GM06990 (cell line): ENCODE measurements around the gene ZNF324B.

ENCODE experiments used
- DNase-seq: peaks from one replicate; pipeline ENCODE4 v3.0.0-alpha.2; 2011; ENCODE audit not compliant: insufficient read length; ENCODE audit errors: extremely low read depth
- H3K27me3 ChIP-seq: replicated peaks from 2 replicates; pipeline ENCODE4 v1.6.0; 2011; ENCODE audit warnings: low read length; ENCODE audit not compliant: control insufficient read depth, insufficient read depth
- H3K36me3 ChIP-seq: 2 replicates; pipeline ENCODE4 v1.5.1; 2011; ENCODE audit warnings: low read length; ENCODE audit not compliant: control insufficient read depth, insufficient read depth
- H3K4me3 ChIP-seq: replicated peaks from 2 replicates; pipeline ENCODE4 v1.5.1; 2011; ENCODE audit warnings: low read depth, mild to moderate bottlenecking, control low read depth, low read length
- CTCF ChIP-seq: IDR thresholded peaks from 2 replicates; pipeline ENCODE4 v1.5.1; 2011; ENCODE audit warnings: low read length, control low read depth, mild to moderate bottlenecking, inconsistent platforms; ENCODE audit not compliant: insufficient read depth, poor library complexity, severe bottlenecking

ZNF324B gene

GRCh38 chr19:58477130-58477529, 25.7 kb downstream of the ZNF324B start:
- H3K4me3 ChIP-seq, result no peak overlapping the region; the same call in 1 of the 2 replicates
- H3K36me3 ChIP-seq, result peaks cover 14% of the 10 kb centered on the region
- TF ChIP-seq CTCF, result no peak
- no peaks in the 10 kb centered on the region for H3K27me3 ChIP-seq
- no peak for DNase-seq

GRCh38 chr19:58477871-58478270, 26.4 kb downstream of the ZNF324B start:
- Histone ChIP-seq H3K36me3 (peaks cover 9% of the 10 kb centered on the region; the same call in 1 of the 2 replicates), H3K4me3 (no peak overlapping the region), H3K27me3 (no peaks in the 10 kb centered on the region)
- no peak for DNase-seq
- TF ChIP-seq CTCF, result no peak

DNA sequence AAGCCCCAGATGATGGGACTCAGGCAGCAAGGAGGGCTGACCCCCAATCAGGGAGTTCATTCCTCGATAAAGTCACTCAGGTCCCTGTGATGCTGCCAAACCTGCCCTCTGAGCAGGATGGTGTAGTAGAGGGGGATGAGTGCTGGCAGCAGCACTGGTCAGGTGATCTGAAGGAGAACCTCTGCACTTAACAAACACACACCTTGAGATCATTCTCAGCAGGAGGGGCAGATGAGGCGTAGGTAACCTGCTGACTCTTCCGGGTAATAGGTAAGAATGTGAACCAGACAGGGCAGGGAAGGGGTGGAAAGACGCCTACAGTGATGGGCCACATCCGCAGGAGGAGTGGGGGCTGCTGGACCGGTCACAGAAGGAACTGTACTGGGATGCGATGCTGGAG, 27.9 kb downstream of the ZNF324B start:
- DNase-seq, result no peak
- H3K36me3 ChIP-seq, result peaks cover 6% of the 10 kb centered on the region; the same call in 1 of the 2 replicates
- H3K27me3 ChIP-seq, result no peaks in the 10 kb centered on the region

DNA sequence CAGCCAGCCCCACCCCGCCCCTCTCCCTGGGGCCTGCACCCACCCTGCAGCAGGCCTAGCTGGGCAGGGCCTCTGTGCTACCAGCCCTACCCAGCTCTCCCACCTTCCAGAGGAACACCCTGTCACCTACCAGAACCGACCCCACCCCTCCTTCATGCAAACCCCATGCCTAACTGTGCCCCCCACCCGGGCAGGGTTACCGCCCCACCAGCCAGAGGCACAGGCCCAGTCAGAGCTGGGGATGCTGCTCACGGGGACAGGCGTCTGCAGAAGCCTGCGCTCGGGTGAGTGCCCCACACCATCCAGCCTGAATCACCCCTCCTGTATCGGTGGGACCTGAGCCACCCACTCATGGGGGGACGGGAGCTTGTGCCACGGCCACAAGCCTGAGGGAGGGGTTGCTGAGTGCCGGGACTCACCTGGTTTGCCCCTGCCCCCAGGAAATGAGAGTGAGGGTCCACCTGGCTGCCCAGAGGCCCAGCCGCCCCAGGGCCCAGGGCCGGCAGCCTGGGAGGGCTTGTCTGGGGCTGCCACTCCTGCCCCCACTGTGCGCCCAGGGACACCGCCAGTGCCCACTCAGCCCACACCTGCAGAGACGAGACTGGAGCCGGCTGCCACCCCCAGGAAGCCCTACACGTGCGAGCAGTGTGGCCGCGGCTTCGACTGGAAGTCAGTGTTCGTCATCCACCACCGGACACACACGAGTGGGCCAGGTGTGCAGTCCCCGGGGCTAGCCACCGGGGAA, 28.5 kb downstream of the ZNF324B start:
- DNase-seq, result no peak
- no peak for TF ChIP-seq CTCF
- Histone ChIP-seq H3K36me3 (peaks cover 6% of the 10 kb centered on the region; the same call in 1 of the 2 replicates), H3K27me3 (no peaks in the 10 kb centered on the region), H3K4me3 (no peak overlapping the region)

More for the DNA sequence above, 27.9 kb downstream of the ZNF324B start:
- no peak for TF ChIP-seq CTCF
- H3K4me3 ChIP-seq, result no peak overlapping the region

- Histone ChIP-seq H3K27me3 (no peaks in the 10 kb centered on the region), H3K36me3 (peaks cover 6% of the 10 kb centered on the region; the same call in 1 of the 2 replicates), H3K4me3 (no peak overlapping the region)
- DNase-seq, result no peak
- TF ChIP-seq CTCF, result no peak
Measured at GRCh38 chr19:58480481-58480830, 29.0 kb downstream of the ZNF324B start.

DNA sequence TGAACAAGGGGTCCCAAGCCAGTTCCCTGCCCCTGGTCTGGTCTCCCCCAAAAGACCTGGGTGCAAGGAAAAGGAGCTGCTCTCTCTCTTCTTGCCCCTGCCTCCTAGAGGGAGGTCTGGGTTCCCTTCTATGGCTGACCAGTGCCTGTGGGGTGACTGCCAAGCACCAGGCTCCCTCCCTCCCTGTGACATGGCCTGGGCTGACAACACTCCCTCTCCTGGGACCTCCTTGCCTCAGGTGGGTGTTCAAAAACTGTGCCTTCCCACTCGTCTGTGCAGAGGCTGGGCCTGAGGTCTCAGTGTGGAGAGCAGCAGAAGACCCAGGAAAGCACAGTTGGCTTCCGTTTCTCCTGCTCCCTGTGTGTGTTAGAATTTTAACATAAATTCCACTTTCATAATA, 29.4 kb downstream of the ZNF324B start:
- TF ChIP-seq CTCF, result no peak
- Histone ChIP-seq H3K27me3 (no peaks in the 10 kb centered on the region), H3K4me3 (no peak overlapping the region), H3K36me3 (peaks cover 6% of the 10 kb centered on the region; the same call in 1 of the 2 replicates)
- DNase-seq, result no peak
